AG09309 (cell line): ENCODE results near the gene RAB6A.

Experiments
- DNase-seq: peaks from one replicate; pipeline ENCODE4 v3.0.0-alpha.2; 2010; ENCODE audit warnings: low read depth
- H3K4me3 ChIP-seq: 2 replicates; pipeline ENCODE4 v1.5.1; 2011; ENCODE audit warnings: mild to moderate bottlenecking, low read depth, low read length, moderate library complexity; ENCODE audit not compliant: control insufficient read depth
- CTCF ChIP-seq: IDR thresholded peaks from 2 replicates; pipeline ENCODE4 v1.5.1; 2011; ENCODE audit warnings: mild to moderate bottlenecking, low read depth, low read length, inconsistent platforms; ENCODE audit not compliant: insufficient read depth, control insufficient read depth; ENCODE audit errors: missing control alignments

Gene RAB6A

GRCh38 chr11:73663604-73664495 lies 97.0 kb downstream of the RAB6A start:
- no peak overlapping the region for H3K4me3 ChIP-seq
- TF ChIP-seq CTCF = no peak
- no peak for DNase-seq

DNA sequence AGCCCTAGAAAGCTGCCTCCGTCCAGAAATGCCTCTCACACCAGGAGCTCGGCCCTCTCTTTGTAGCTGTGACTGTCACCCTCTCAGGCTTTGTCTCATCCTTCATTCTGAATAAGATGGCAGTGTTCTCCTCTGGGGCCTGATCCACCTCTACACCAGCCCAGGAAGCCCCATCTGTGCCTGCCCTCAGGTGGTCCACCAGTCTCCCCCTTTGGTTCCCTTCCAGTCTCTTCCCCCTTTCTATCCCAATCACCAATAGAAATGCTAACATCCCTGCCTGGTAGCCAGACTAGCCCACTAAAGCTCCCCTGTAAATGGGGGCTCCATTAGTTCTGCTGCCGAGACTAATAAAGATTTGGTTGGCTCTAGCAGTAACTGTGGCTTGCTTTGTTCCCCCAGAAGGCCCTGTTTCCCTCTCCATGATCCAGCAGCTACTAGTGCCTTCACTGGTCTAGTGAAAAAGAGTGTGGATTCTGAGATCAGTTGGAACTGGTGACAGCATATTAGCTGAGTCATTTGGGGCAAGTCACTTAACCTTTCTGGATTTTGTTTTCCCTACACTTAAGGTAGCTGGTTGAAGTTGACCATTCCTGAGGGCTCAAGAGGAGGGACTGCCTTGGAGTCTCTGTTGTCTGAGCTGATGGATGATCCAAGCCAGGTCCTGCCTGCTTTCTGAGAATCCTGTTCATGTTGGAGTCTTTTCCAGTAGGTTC lies 98.3 kb downstream of the RAB6A start:
- H3K4me3 ChIP-seq = no peak overlapping the region
- DNase-seq = no peak
- TF ChIP-seq CTCF = no peak

DNA sequence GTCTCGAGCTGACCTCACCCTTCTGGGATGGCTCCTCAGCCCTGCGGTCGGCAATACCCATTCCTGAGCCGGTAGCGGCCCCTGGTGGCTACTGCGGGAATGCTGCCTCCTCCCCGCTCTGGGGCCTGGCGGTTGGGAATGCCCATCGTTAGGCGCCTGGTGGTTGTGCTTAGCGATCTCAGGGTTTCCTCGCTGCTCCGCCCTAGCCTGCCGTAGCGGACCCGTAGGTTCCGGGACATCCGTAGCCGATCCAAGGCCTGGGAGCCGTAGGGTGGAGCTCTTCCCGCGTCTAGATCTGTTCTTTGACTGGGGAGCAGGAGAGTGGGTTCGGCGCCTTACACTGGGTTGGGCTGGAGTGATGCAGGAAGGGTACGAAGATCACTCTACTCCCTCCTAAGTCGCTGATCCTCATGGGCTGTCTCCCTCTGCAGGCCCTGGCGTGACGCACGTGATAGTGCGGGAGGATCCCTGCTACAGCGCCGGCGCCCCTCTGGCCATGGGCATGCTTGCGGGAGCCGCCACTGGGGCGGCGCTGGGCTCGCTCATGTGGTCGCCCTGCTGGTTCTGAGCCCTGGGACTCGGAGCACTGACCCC lies 99.7 kb downstream of the RAB6A start:
- TF ChIP-seq CTCF = peak; percentile 98
- H3K4me3 ChIP-seq = peak overlapping the region; percentile 39
- DNase-seq = peak; percentile 17

DNA sequence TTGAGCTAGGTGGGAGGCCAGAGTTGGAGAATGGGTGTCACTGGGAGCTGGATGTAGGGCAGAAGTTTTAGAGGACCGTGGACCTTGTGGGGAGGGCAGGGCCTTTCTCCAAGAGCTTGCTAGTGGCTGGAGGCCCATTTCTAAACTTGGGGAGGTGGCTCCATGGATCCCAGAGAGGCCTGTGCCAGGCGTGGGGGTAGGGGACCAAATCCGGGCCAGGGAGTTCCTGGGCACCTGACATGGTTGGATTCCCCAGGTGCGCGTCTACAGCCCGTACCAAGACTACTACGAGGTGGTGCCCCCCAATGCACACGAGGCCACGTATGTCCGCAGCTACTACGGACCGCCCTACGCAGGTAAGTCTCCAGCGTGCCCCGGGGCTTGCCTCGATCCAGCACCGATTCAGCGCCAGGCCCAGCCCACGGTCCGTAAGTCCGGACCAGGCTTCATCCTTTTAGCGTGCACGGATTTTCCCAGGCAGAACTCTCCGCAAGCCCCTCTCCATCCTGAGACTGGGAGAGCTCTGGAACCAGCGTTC lies 100.3 kb downstream of the RAB6A start:
- no peak for TF ChIP-seq CTCF
- peak overlapping the region; percentile 39 for H3K4me3 ChIP-seq

GRCh38 chr11:73659961-73660360 lies 100.9 kb downstream of the RAB6A start:
- TF ChIP-seq CTCF = no peak
- no peak for DNase-seq
- H3K4me3 ChIP-seq = no peak overlapping the region

More for the DNA sequence above, 100.3 kb downstream of the RAB6A start:
- DNase-seq = no peak

DNA sequence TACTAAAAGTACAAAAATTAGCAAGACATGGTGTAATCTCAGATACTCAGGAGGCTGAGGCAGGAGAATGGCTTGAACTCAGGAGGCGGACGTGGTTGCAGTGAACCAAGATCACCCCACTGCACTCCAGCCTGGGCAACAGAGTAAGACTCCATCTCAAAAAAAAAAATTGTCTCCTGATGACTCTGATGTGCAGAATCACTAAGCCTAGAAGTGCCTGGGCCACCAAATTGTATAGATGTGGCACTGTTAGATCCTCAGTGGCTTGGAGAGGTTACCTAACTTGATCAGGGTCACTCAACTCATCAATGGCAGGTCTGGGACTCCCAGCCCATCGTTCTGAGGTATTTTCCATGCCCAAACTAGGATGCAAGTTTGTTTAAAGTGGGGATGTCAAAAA lies 103.9 kb downstream of the RAB6A start:
- H3K4me3 ChIP-seq = no peak overlapping the region
- no peak for TF ChIP-seq CTCF
- DNase-seq = no peak
